Activated T-cell treated with anti-CD3 and anti-CD28 coated beads, Interleukin-2, amount 50 U/mL, for 48 hours (primary cell): Measurements from ENCODE around the gene ARL11.

Source experiments
- DNase-seq, 2 experiments: peaks; one replicate each; pipeline ENCODE4 v3.0.0-alpha.2; 2020

Gene ARL11

GRCh38 chr13:49649963-49650312 lies 21.6 kb downstream of the ARL11 start:
- DNase-seq: no peak

GRCh38 chr13:49651570-49652354 lies 23.5 kb downstream of the ARL11 start:
- DNase-seq: no peak

GRCh38 chr13:49652355-49653305 lies 24.3 kb downstream of the ARL11 start:
- DNase-seq: peak; percentile 33 to 41

- no peak for DNase-seq
Observed at GRCh38 chr13:49653478-49653877, 25.2 kb downstream of the ARL11 start.

GRCh38 chr13:49654011-49654410 lies 25.7 kb downstream of the ARL11 start:
- no peak for DNase-seq

GRCh38 chr13:49655906-49656305 lies 27.6 kb downstream of the ARL11 start:
- no peak for DNase-seq

- no peak for DNase-seq
Observed at GRCh38 chr13:49657241-49657641, 28.9 kb downstream of the ARL11 start.

- no peak for DNase-seq
Observed at GRCh38 chr13:49664606-49665005, 36.3 kb downstream of the ARL11 start.

GRCh38 chr13:49667773-49668172 lies 39.5 kb downstream of the ARL11 start:
- DNase-seq: no peak

GRCh38 chr13:49669735-49670309 lies 41.5 kb downstream of the ARL11 start:
- no peak for DNase-seq

GRCh38 chr13:49670828-49671227 lies 42.5 kb downstream of the ARL11 start:
- DNase-seq: no peak

GRCh38 chr13:49676581-49677298 lies 48.4 kb downstream of the ARL11 start:
- no peak for DNase-seq

- no peak for DNase-seq
Observed at GRCh38 chr13:49678191-49678914, 50.0 kb downstream of the ARL11 start.

- DNase-seq: no peak
Observed at GRCh38 chr13:49679246-49679645, 50.9 kb downstream of the ARL11 start.

GRCh38 chr13:49681842-49682435 lies 53.6 kb downstream of the ARL11 start:
- no peak for DNase-seq
